Measurements from ENCODE around the gene BASP1.

DNA sequence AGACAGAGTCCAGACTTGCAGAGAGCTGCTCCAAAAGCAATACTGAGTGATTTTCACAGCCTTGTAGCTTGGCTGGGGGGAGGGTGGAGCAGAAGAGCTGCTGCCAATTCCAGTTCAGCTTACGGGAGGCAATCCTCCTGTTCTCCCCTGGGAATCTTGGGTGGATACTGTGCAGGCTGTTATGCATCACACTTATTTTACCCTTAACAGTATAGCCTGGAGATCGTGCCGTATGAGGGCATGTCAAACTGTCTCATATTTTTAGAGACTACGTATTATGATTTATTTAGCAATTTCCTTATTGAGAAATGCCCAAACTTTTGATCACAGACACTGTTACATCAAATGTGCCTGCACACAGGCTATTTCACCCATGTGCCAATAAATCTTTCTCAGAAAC is 85.2 kb downstream of the BASP1 start:
- TF ChIP-seq CTCF (IDR thresholded peaks at IDR 0.05): no peak
- no peak for TF ChIP-seq POLR2A (IDR thresholded peaks at IDR 0.05)
